Left ventricle myocardium inferior (tissue), 1 donor: ENCODE results near the gene RFFL. TPM values are rescaled to one million over a fixed set of nuclear protein-coding genes. Genes with fewer than 3 reads are reported as not detected.

Experiments used
- DNase-seq: peaks from one replicate; pipeline ENCODE4 v3.0.0-alpha.2; 2020
- H3K27ac ChIP-seq: fragments of 200-600 bp; replicated peaks from 2 replicates; pipeline ENCODE4 v1.8.0; 2021
- H3K27me3 ChIP-seq: fragments of 200-600 bp; 2 replicates; pipeline ENCODE4 v1.8.0; 2021; ENCODE audit warnings: low read depth
- H3K36me3 ChIP-seq: fragments of 200-600 bp; 2 replicates; pipeline ENCODE4 v1.8.0; 2021
- H3K4me1 ChIP-seq: fragments of 200-600 bp; 2 replicates; pipeline ENCODE4 v1.8.0; 2021
- H3K4me3 ChIP-seq: fragments of 200-600 bp; 2 replicates; pipeline ENCODE4 v1.8.0; 2021; ENCODE audit warnings: mild to moderate bottlenecking, moderate library complexity
- H3K9me3 ChIP-seq: fragments of 200-600 bp; replicated peaks from 2 replicates; pipeline ENCODE4 v1.8.0; 2021
- CTCF ChIP-seq: fragments of 200-600 bp; IDR thresholded peaks from 2 replicates; pipeline ENCODE4 v1.8.0; 2021; ENCODE audit warnings: antibody characterized with exemption, mild to moderate bottlenecking, borderline replicate concordance
- intact Hi-C: fragments of 100-400 bp; cut with micrococcal nuclease; formaldehyde crosslinking; loops from one replicate; pipeline ENCODE4 v1.11.0; 2022
- total RNA-seq: library from RNA; stranded (reverse); fragmentation: NEBNext Ultra II Directional; extraction: Animal tissue kit (Norgen Biotek cat#: 25700); gene quantifications from one replicate; pipeline ENCODE4 v1.2.1, GENCODE V29; 2021
- donor health status: DM: no; HTN: yes; CAD: no; lungs with severe emphysema.

RFFL gene
- total RNA-seq, 1 donor from 2014 or later = 10.1 TPM

GRCh38 chr17:35062308-35062707 is 1.2 kb downstream of the RFFL start:
- DNase-seq = no peak
- H3K27ac ChIP-seq = no peak overlapping the region
- intact Hi-C loops = no loop called here
- no peak overlapping the region for H3K4me3 ChIP-seq
- no peak for TF ChIP-seq CTCF
- H3K9me3 ChIP-seq = no peaks in the 10 kb centered on the region
- H3K27me3 ChIP-seq = no peaks in the 10 kb centered on the region
- no peaks in the 10 kb centered on the region for H3K36me3 ChIP-seq
- H3K4me1 ChIP-seq = peaks cover 20% of the 10 kb centered on the region

- Histone ChIP-seq H3K27ac (no peak overlapping the region), H3K36me3 (no peaks in the 10 kb centered on the region), H3K4me1 (peaks cover 8% of the 10 kb centered on the region), H3K4me3 (no peak overlapping the region), H3K27me3 (no peaks in the 10 kb centered on the region), H3K9me3 (no peaks in the 10 kb centered on the region)
- TF ChIP-seq CTCF = no peak
- intact Hi-C loops = no loop called here
- no peak for DNase-seq
Measured at GRCh38 chr17:35057332-35057915, 6.1 kb downstream of the RFFL start.

- H3K27me3 ChIP-seq = no peaks in the 10 kb centered on the region
- no peak overlapping the region for H3K4me3 ChIP-seq
- no peak for DNase-seq
- H3K27ac ChIP-seq = no peak overlapping the region
- H3K9me3 ChIP-seq = no peaks in the 10 kb centered on the region
- TF ChIP-seq CTCF = no peak
- H3K36me3 ChIP-seq = no peaks in the 10 kb centered on the region
- intact Hi-C loops = no loop called here
- peaks cover 22% of the 10 kb centered on the region for H3K4me1 ChIP-seq
Measured at GRCh38 chr17:35056013-35056412, 7.5 kb downstream of the RFFL start.

- H3K27ac ChIP-seq = no peak overlapping the region
- H3K36me3 ChIP-seq = no peaks in the 10 kb centered on the region
- no peaks in the 10 kb centered on the region for H3K9me3 ChIP-seq
- no peak overlapping the region for H3K4me3 ChIP-seq
- intact Hi-C loops = no loop called here
- peaks cover 32% of the 10 kb centered on the region for H3K4me1 ChIP-seq
- no peaks in the 10 kb centered on the region for H3K27me3 ChIP-seq
- DNase-seq = no peak
- no peak for TF ChIP-seq CTCF
Measured at GRCh38 chr17:35053204-35053603, 10.3 kb downstream of the RFFL start.

GRCh38 chr17:35052780-35053179 is 10.7 kb downstream of the RFFL start:
- Histone ChIP-seq H3K9me3 (no peaks in the 10 kb centered on the region), H3K4me3 (no peak overlapping the region), H3K27me3 (no peaks in the 10 kb centered on the region), H3K27ac (no peak overlapping the region), H3K36me3 (no peaks in the 10 kb centered on the region), H3K4me1 (peaks cover 32% of the 10 kb centered on the region)
- intact Hi-C loops = no loop called here
- DNase-seq = no peak
- TF ChIP-seq CTCF = no peak
